HG03439 (cell line): ENCODE data around the gene DACT2.
"Not testable (repeated sequence)": the region's sequence is repeated elsewhere in the genome, so short reads cannot be mapped to it uniquely, and the experiment has no call there.

ENCODE experiments used
- ATAC-seq: cut with Tn5 transposase; IDR thresholded peaks from one replicate; pipeline ENCODE4 v1.9.1; 2021; ENCODE audit warnings: mild to moderate bottlenecking, moderate library complexity; ENCODE audit not compliant: unreplicated experiment

Gene DACT2

GRCh38 chr6:168269455-168270243 is 49.9 kb downstream of the DACT2 start:
- no peak for ATAC-seq

- no peak for ATAC-seq
Observed at GRCh38 chr6:168268755-168269154, 50.8 kb downstream of the DACT2 start.

- ATAC-seq = not testable (repeated sequence)
Observed at GRCh38 chr6:168267779-168268178, 51.8 kb downstream of the DACT2 start.

- ATAC-seq = no peak
Observed at GRCh38 chr6:168265827-168266815, 53.5 kb downstream of the DACT2 start.

- no peak for ATAC-seq
Observed at GRCh38 chr6:168265394-168265793, 54.2 kb downstream of the DACT2 start.

GRCh38 chr6:168264593-168265335 is 54.8 kb downstream of the DACT2 start:
- no peak for ATAC-seq

GRCh38 chr6:168263351-168263905 is 56.1 kb downstream of the DACT2 start:
- ATAC-seq = no peak

GRCh38 chr6:168261234-168261633 is 58.3 kb downstream of the DACT2 start:
- ATAC-seq = no peak

DNA sequence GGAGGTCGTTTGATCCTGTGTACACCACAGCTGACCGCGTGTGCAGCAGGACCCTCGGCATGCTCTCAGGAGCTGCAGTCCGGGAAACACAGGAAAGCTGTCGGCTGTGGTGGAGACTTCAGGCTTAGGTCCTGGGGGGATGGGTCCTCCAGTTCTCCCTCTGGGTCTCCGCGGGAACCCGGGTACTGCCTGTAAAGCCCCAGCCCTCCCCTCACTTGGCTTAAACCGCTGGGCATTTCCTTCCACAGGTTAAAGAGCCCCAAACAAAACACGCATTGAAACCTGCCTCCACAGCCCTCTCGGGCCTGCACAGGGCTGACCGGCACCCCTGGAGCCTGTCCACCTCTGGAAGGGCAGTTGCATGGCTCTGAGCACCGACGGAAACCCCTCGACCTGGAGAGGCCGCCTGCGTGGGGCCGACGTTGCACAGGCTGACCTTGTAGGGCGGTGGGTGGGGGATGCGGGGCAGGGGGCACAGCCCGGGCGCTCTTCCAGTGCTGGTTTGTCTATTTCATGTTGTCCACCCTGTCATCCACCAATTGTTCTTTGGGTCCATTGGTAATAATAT is 59.1 kb downstream of the DACT2 start:
- ATAC-seq = no peak

- no peak for ATAC-seq
Observed at GRCh38 chr6:168258795-168259194, 60.8 kb downstream of the DACT2 start.

DNA sequence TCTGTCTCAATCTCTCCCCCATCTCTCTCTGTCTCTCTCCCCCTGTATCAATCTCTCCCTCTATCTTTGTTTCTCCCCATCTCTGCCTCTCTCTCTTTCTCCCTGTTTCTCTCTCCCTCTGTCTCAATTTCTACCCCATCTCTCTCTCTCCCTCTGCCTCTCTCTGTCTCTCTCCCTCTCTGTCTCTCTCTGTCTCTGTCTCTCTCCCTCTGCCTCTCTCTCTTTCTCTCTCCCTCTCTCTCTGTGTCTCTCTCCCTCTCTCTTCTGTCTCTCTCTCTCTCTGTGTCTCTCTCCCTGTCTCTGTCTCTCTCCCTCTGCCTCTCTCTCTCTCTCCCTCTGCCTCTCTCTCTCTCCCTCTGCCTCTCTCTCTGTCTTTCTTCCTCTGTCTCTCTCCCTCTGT is 62.6 kb downstream of the DACT2 start:
- no peak for ATAC-seq
